H1 (cell line): ENCODE results near the gene SLC17A1. TPM values are rescaled to one million over a fixed set of nuclear protein-coding genes. Genes with fewer than 3 reads are reported as not detected.

Experiments used
- CTCF ChIA-PET: fragments of 300-600 bp; sonication (Branson Sonifier 250); formaldehyde crosslinking; loops from one replicate; lab custom pipeline; 2021; ENCODE audit not compliant: partially characterized antibody; lab: Charles Lee
- POLR2A ChIA-PET: fragments of 300-600 bp; sonication (Branson Sonifier 250); formaldehyde crosslinking; loops from one replicate; lab custom pipeline; 2021; ENCODE audit warnings: inconsistent platforms; ENCODE audit not compliant: partially characterized antibody; lab: Charles Lee
- DNase-seq, 2 experiments: peaks; one replicate each; pipeline versions ENCODE4 v3.0.0 to v3.0.0-alpha.2; 2010 to 2022; ENCODE audit warnings: low spot score in 2 of 2, low read depth in 1 of 2, mixed read lengths in 1 of 2
- FAIRE-seq: peaks from 2 replicates; lab custom pipeline; 2011; peaks lifted over from hg19 to GRCh38; lab: Jason Lieb, UNC
- H2AFZ ChIP-seq: 2 replicates; pipeline ENCODE4 v1.8.1; 2012; ENCODE audit warnings: low read length, inconsistent platforms
- H2AK5ac ChIP-seq: 2 replicates; pipeline ENCODE4 v1.6.1; 2013; ENCODE audit warnings: low read depth, low read length
- H2BK120ac ChIP-seq: replicated peaks from 2 replicates; pipeline ENCODE3; 2013; ENCODE audit warnings: low read depth, low read length, inconsistent platforms
- H2BK12ac ChIP-seq: 2 replicates; pipeline ENCODE4 v1.6.1; 2013; ENCODE audit warnings: low read depth, low read length
- H2BK15ac ChIP-seq: 2 replicates; pipeline ENCODE4 v1.6.1; 2013; ENCODE audit warnings: low read length
- H2BK20ac ChIP-seq: 2 replicates; pipeline ENCODE4 v1.6.1; 2013; ENCODE audit warnings: low read length
- H2BK5ac ChIP-seq: 2 replicates; pipeline ENCODE4 v1.6.1; 2013; ENCODE audit warnings: low read depth, low read length
- H3K14ac ChIP-seq: 2 replicates; pipeline ENCODE4 v1.6.1; 2013; ENCODE audit warnings: inconsistent platforms; ENCODE audit not compliant: insufficient read length
- H3K18ac ChIP-seq: 2 replicates; pipeline ENCODE4 v1.6.1; 2013; ENCODE audit warnings: low read length; ENCODE audit errors: extremely low read depth
- H3K23ac ChIP-seq: 2 replicates; pipeline ENCODE4 v1.6.1; 2013; ENCODE audit warnings: inconsistent platforms; ENCODE audit not compliant: insufficient read length
- H3K23me2 ChIP-seq: 2 replicates; pipeline ENCODE4 v1.6.1; 2013; ENCODE audit warnings: low read depth, low read length
- H3K27ac ChIP-seq: 2 replicates; pipeline ENCODE4 v1.6.1; 2011; ENCODE audit warnings: low read depth, low read length, inconsistent platforms
- H3K27me3 ChIP-seq, 4 experiments: replicated peaks in 1 of 4; 1 replicate in 1 of 4; 2 replicates in 3 of 4; pipeline versions ENCODE4 v1.6.1 to v1.8.1; 2011 to 2013; ENCODE audit warnings: low read length in 3 of 4, mild to moderate bottlenecking in 3 of 4, inconsistent platforms in 2 of 4, mixed read lengths in 2 of 4, moderate library complexity in 1 of 4; ENCODE audit not compliant: control insufficient read depth in 3 of 4, insufficient read depth in 3 of 4; ENCODE audit errors: extremely low read depth in 1 of 4
- H3K36me3 ChIP-seq, 4 experiments: 2 replicates each; pipeline versions ENCODE4 v1.6.1 to v1.8.1; 2011 to 2013; ENCODE audit warnings: mild to moderate bottlenecking in 4 of 4, low read length in 3 of 4, moderate library complexity in 2 of 4, control low read depth in 1 of 4, inconsistent platforms in 1 of 4; ENCODE audit not compliant: insufficient read depth in 4 of 4, control insufficient read depth in 2 of 4
- H3K4ac ChIP-seq: replicated peaks from 2 replicates; pipeline ENCODE3; 2013; ENCODE audit warnings: low read length, low read depth, mixed read lengths, inconsistent platforms; ENCODE audit not compliant: insufficient read length
- H3K4me1 ChIP-seq, 4 experiments: replicated peaks in 1 of 4; 1 replicate in 1 of 4; 2 replicates in 3 of 4; pipeline versions ENCODE4 v1.6.1 to v1.8.1; 2011 to 2013; ENCODE audit warnings: low read length in 3 of 4, inconsistent platforms in 2 of 4, mixed read lengths in 1 of 4; ENCODE audit not compliant: insufficient read depth in 4 of 4, control insufficient read depth in 3 of 4
- H3K4me2 ChIP-seq, 2 experiments: 2 replicates each; pipeline versions ENCODE4 v1.6.1 to v1.8.1; 2011 to 2013; ENCODE audit warnings: low read depth in 2 of 2, low read length in 2 of 2, control low read depth in 1 of 2, inconsistent platforms in 1 of 2, mild to moderate bottlenecking in 1 of 2; ENCODE audit not compliant: insufficient read depth in 1 of 2
- H3K4me3 ChIP-seq, 4 experiments: fragments of 200-600, 300-600 bp in 1 of 4; sonication (generic), shearing (Covaris generic), sonication (Bioruptor Twin) in 1 of 4; 2 replicates each; pipeline versions ENCODE4 v1.5.1 to v1.8.1; 2011 to 2016; ENCODE audit warnings: low read length in 4 of 4, low read depth in 3 of 4, control low read depth in 2 of 4, inconsistent platforms in 2 of 4, mild to moderate bottlenecking in 2 of 4, mixed read lengths in 1 of 4, moderate library complexity in 1 of 4; ENCODE audit not compliant: insufficient read depth in 2 of 4; ENCODE audit errors: extremely low read depth in 1 of 4
- H3K56ac ChIP-seq: replicated peaks from 2 replicates; pipeline ENCODE3; 2013; ENCODE audit warnings: low read depth, mild to moderate bottlenecking, mixed read lengths, low read length, inconsistent platforms; ENCODE audit not compliant: insufficient read length
- H3K79me1 ChIP-seq: 2 replicates; pipeline ENCODE4 v1.6.1; 2013; ENCODE audit warnings: low read depth, low read length, control low read depth
- H3K79me2 ChIP-seq, 2 experiments: 2 replicates each; pipeline versions ENCODE4 v1.6.1 to v1.8.1; 2012 to 2013; ENCODE audit warnings: low read length in 2 of 2, mild to moderate bottlenecking in 2 of 2, inconsistent platforms in 1 of 2; ENCODE audit not compliant: insufficient read depth in 2 of 2, control insufficient read depth in 1 of 2
- H3K9ac ChIP-seq, 4 experiments: replicated peaks in 1 of 4; 1 replicate in 1 of 4; 2 replicates in 3 of 4; pipeline versions ENCODE4 v1.6.1 to v1.8.1; 2011 to 2013; ENCODE audit warnings: low read depth in 3 of 4, low read length in 3 of 4, control low read depth in 2 of 4, mild to moderate bottlenecking in 2 of 4, moderate library complexity in 2 of 4, inconsistent platforms in 1 of 4; ENCODE audit errors: extremely low read depth in 1 of 4
- H3K9me3 ChIP-seq, 2 experiments: 2 replicates each; pipeline versions ENCODE4 v1.6.1 to v1.8.1; 2012 to 2013; ENCODE audit warnings: mild to moderate bottlenecking in 2 of 2, moderate library complexity in 2 of 2, control low read depth in 1 of 2, inconsistent platforms in 1 of 2, low read depth in 1 of 2, low read length in 1 of 2, mixed read lengths in 1 of 2; ENCODE audit not compliant: insufficient read depth in 2 of 2
- H4K20me1 ChIP-seq, 2 experiments: replicated peaks in 1 of 2; 2 replicates each; pipeline versions ENCODE3 to v1.8.1; 2011 to 2013; ENCODE audit warnings: inconsistent platforms in 2 of 2, low read length in 2 of 2, mild to moderate bottlenecking in 1 of 2; ENCODE audit not compliant: insufficient read depth in 2 of 2, control insufficient read depth in 1 of 2
- H4K5ac ChIP-seq: 2 replicates; pipeline ENCODE4 v1.6.1; 2013; ENCODE audit warnings: low read length, low read depth, mixed read lengths, inconsistent platforms; ENCODE audit not compliant: insufficient read length
- H4K8ac ChIP-seq: 2 replicates; pipeline ENCODE4 v1.8.0; 2013; ENCODE audit warnings: mild to moderate bottlenecking, moderate library complexity, low read length, inconsistent platforms; ENCODE audit not compliant: insufficient read depth; ENCODE audit errors: extremely low read depth
- H4K91ac ChIP-seq: replicated peaks from 2 replicates; pipeline ENCODE3; 2013; ENCODE audit warnings: low read length, mixed read lengths, inconsistent platforms; ENCODE audit not compliant: insufficient read length
- BACH1 ChIP-seq: IDR thresholded peaks from 2 replicates; pipeline ENCODE4 v1.6.1; 2012; ENCODE audit warnings: low read length, improper control_type of control experiment
- EZH2 ChIP-seq: fragments of 200-600 bp; sonication (generic); IDR thresholded peaks from 2 replicates; pipeline ENCODE4 v1.7.1; 2012; ENCODE audit warnings: low read depth, mild to moderate bottlenecking, moderate library complexity, low read length, inconsistent platforms; ENCODE audit not compliant: severe bottlenecking
- GABPA ChIP-seq: IDR thresholded peaks from 2 replicates; pipeline ENCODE4 v1.6.1; 2011; ENCODE audit warnings: mild to moderate bottlenecking, low read length, moderate library complexity, borderline replicate concordance; ENCODE audit not compliant: insufficient read depth
- GTF2F1 ChIP-seq: IDR thresholded peaks from 2 replicates; pipeline ENCODE4 v1.6.1; 2012; ENCODE audit warnings: low read depth, low read length, improper control_type of control experiment, borderline replicate concordance
- HDAC2 ChIP-seq, 2 experiments: fragments of 300-600 bp in 1 of 2; sonication (generic) in 1 of 2; IDR thresholded peaks; 2 replicates each; pipeline ENCODE4 v1.6.1; 2011 to 2012; ENCODE audit warnings: low read depth in 2 of 2, low read length in 2 of 2, mild to moderate bottlenecking in 2 of 2, moderate library complexity in 2 of 2, borderline replicate concordance in 1 of 2, inconsistent platforms in 1 of 2
- RBBP5 ChIP-seq: IDR thresholded peaks from 2 replicates; pipeline ENCODE4 v1.7.1; 2012; ENCODE audit warnings: low read depth, mild to moderate bottlenecking, inconsistent platforms, low read length, moderate library complexity, borderline replicate concordance
- RFX5 ChIP-seq: IDR thresholded peaks from 2 replicates; pipeline ENCODE4 v1.6.1; 2011; ENCODE audit warnings: low read depth, low read length, improper control_type of control experiment, borderline replicate concordance
- RNF2 ChIP-seq: fragments of 200-900, 300-1000 bp; sonication (generic); IDR thresholded peaks from 2 replicates; pipeline ENCODE4 v1.7.1; 2016; ENCODE audit warnings: borderline replicate concordance, low read depth, mild to moderate bottlenecking, antibody characterized with exemption, low read length; ENCODE audit not compliant: poor library complexity, severe bottlenecking; ENCODE audit errors: missing control alignments
- SP4 ChIP-seq: IDR thresholded peaks from 2 replicates; pipeline ENCODE4 v1.6.1; 2012; ENCODE audit warnings: low read length, inconsistent platforms
- TCF12 ChIP-seq: IDR thresholded peaks from 2 replicates; pipeline ENCODE4 v1.6.1; 2011; ENCODE audit warnings: low read depth, mild to moderate bottlenecking, low read length
- YY1 ChIP-seq: IDR thresholded peaks from 2 replicates; pipeline ENCODE4 v1.6.1; 2011; ENCODE audit warnings: low read depth, mild to moderate bottlenecking, low read length
- WGBS, 2 experiments: shearing (Covaris generic) in 1 of 2; methylation state at CpG; one replicate each; pipeline versions ENCODE4 v1.1.6 to v1.1.7; 2013 to 2015; ENCODE audit warnings: low lambda C conversion rate in 2 of 2, mixed read lengths in 2 of 2, inconsistent platforms in 1 of 2, low coverage in 1 of 2, missing lambda C conversion rate in 1 of 2; ENCODE audit not compliant: insufficient replicate concordance in 2 of 2, insufficient coverage in 1 of 2, insufficient read length in 1 of 2; ENCODE audit errors: extremely low coverage in 1 of 2, missing lambda C conversion rate in 1 of 2; 5-methylcytosine and 5-hydroxymethylcytosine counted together
- polyA plus RNA-seq, 7 experiments: library from polyadenylated mRNA; depleted of rRNA in 3 of 7; stranded (reverse) in 5 of 7; unstranded in 2 of 7; fragments of >200 nt in 5 of 7; fragments of 200-250 nt in 2 of 7; gene quantifications; 1 replicate in 5 of 7; 2 replicates in 1 of 7; 4 replicates in 1 of 7; pipeline versions ENCODE4 v1.2.1 to v1.2.3, GENCODE V29; 2011 to 2013; ENCODE audit warnings: missing spikeins in 2 of 7, mixed read lengths in 2 of 7
- total RNA-seq: library from RNA; stranded (reverse); fragmentation: NEBNext Ultra II Directional; extraction: Animal tissue kit (Norgen Biotek cat#: 25700); gene quantifications from 2 replicates; pipeline ENCODE4 v1.2.1, GENCODE V29; 2021
- TF ChIP-seq, protein P1 (sequence below): IDR thresholded peaks from 2 replicates; pipeline ENCODE4 v1.6.1; 2012; ENCODE audit warnings: low read length, inconsistent platforms

SLC17A1 gene
- total and polyA plus RNA-seq, 2 of the 8 experiments (the other 6 are each of a cell fraction or from before 2014, with no cell fraction given), result not detected

DNA sequence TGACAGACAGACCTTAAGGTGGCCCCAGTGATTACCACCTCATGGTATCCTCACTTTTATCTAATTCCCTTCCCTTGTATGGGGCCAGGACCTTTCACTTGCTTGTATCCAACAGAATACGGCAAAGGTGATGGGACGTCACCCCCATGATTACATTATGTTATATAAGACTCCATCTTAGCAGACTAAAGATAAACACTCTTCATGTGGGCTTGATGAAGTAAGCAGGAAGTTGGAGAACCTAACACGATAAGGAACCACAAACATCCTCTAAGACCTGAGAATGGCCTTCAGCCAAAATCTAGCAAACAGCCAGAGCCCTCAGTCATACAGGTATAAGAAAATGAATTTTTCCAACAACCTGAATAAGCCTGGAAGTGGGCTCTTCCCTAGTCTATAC lies 34.2 kb upstream of the SLC17A1 start:
- no peak for FAIRE-seq
- no peak overlapping the region for H3K9ac ChIP-seq
- CTCF ChIA-PET, result interaction anchor here (0.9 kb wide), 1 partner anchor 9 kb away, joined by 3 read pairs; no protein-coding TSS in a partner anchor
- TF ChIP-seq YY1 (no peak), TCF12 (no peak), EZH2 (no peak), RBBP5 (no peak), RNF2 (no peak), GTF2F1 (no peak), SP4 (no peak), HDAC2 (IDR thresholded peaks at IDR 0.05; ENCODE audit: borderline replicate concordance in 1 of 2, low read depth in 2 of 2, low read length in 2 of 2) (no peak), RFX5 (no peak), GABPA (no peak), BACH1 (no peak)
- TF ChIP-seq, protein P1, sequence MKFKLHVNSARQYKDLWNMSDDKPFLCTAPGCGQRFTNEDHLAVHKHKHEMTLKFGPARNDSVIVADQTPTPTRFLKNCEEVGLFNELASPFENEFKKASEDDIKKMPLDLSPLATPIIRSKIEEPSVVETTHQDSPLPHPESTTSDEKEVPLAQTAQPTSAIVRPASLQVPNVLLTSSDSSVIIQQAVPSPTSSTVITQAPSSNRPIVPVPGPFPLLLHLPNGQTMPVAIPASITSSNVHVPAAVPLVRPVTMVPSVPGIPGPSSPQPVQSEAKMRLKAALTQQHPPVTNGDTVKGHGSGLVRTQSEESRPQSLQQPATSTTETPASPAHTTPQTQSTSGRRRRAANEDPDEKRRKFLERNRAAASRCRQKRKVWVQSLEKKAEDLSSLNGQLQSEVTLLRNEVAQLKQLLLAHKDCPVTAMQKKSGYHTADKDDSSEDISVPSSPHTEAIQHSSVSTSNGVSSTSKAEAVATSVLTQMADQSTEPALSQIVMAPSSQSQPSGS, result no peak

More for the DNA sequence above, 34.2 kb upstream of the SLC17A1 start:
- H2AK5ac ChIP-seq, result no peak overlapping the region
- no peak overlapping the region for H4K8ac ChIP-seq
- H3K27ac ChIP-seq, result no peak overlapping the region
- H2BK12ac ChIP-seq, result no peak overlapping the region
- POLR2A ChIA-PET, result no interaction called here
- H2BK20ac ChIP-seq, result no peak overlapping the region
- 91% methylated on average over 3 of the region's 3 CpGs; no CpG with 5 or more reads in 1 of the 2 experiments for WGBS, 2 experiments
- no peaks in the 10 kb centered on the region for H4K20me1 ChIP-seq
- no peak overlapping the region for H3K56ac ChIP-seq
- no peak for DNase-seq
- H2BK120ac ChIP-seq, result no peak overlapping the region
- H3K18ac ChIP-seq, result no peak overlapping the region
- no peak overlapping the region for H3K4me3 ChIP-seq
- no peak overlapping the region for H3K4me2 ChIP-seq
- no peak overlapping the region for H3K23ac ChIP-seq
- H3K79me2 ChIP-seq, result no peaks in the 10 kb centered on the region
- H2AFZ ChIP-seq, result no peak overlapping the region
- no peaks in the 10 kb centered on the region for H3K79me1 ChIP-seq
- no peaks in the 10 kb centered on the region for H3K36me3 ChIP-seq
- H3K4ac ChIP-seq, result no peak overlapping the region
- no peak overlapping the region for H2BK15ac ChIP-seq
- H3K4me1 ChIP-seq, result no peaks in the 10 kb centered on the region
- H4K91ac ChIP-seq, result no peak overlapping the region
- H4K5ac ChIP-seq, result no peak overlapping the region
- H2BK5ac ChIP-seq, result no peak overlapping the region
- no peaks in the 10 kb centered on the region for H3K9me3 ChIP-seq
- H3K14ac ChIP-seq, result no peak overlapping the region
- H3K27me3 ChIP-seq, result no peaks in the 10 kb centered on the region
- no peaks in the 10 kb centered on the region for H3K23me2 ChIP-seq
